Fibroblast of skin of right biceps (primary cell): ENCODE data around the gene HPS1.
A peak's percentile ranks its signal among the peaks of the same experiment; 100 is the strongest.

ENCODE experiments used
- DNase-seq: peaks from one replicate; pipeline ENCODE4 v3.0.0-alpha.2; 2013

The HPS1 gene

DNA sequence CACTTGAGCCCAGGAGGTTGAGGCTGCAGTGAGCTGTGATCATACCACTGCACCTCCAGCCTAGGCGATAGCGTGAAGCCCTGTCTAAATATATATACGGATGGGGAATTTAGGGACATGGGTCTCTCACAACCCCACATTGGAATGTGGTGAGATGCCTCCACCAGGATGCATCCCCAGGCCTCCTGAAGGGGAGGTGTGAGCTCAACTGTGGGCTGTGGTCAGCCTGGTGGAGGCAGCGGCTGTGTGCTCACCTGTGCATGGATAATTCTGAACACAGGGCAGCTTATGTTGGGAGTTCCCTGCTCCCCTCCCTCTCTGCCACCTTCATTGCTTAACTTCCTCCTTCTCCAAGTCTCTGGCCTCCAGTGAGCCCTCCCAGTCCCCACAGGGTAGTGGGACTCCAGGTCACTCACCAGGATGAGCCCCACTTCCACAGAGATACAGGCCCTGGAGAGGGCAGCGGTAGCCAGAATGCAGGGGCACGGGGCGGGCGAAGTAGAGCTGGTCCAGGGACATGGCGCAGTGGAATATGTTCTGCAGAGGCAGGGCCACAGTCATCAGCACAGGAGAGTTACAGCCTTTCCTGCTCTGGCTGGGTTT, 62.1 kb downstream of the HPS1 start:
- no peak for DNase-seq

DNA sequence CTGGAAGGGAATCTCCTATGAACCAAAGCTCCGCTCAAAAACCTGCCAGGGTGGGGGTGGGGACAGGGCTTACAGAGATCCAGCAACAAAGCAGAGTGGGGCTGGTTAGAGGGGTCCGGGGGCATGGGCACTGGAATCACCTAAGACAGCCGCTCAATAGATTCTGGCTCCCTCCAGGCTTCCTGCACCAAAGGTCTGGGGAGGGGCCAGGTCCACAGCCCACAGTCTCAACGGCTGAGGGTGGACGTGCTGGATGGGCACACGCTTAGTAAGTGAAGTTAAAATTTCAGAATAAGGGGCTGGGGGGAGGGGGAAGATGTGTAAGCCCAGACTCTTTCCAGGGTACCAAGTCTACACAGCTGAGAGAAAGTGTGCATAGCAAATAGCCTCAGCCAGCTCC, 62.9 kb downstream of the HPS1 start:
- DNase-seq = no peak

DNA sequence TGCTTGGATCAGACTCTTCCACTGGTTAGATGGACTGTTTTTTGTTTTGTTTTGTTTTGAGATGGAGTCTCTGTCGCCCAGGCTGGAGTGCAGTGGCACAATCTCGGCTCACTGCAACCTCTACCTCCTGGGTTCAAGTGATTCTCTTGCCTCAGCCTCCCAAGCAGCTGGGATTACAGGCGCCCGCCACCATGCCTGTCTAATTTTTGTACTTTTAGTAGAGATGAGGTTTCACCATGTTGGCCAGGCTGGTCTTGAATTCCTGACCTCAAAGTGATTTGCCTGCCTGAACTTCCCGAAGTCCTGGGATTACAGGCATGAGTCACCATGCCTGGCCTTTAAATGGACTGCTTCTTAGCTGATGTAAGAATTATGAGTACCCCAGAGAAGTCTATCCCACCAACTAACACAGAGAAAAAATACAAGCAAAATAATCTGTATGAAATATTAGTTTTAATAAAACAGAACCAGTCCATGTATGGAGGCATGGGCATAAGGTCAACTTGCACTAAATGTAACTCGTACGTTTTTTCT, 63.5 kb downstream of the HPS1 start:
- peak; percentile 87 for DNase-seq

DNA sequence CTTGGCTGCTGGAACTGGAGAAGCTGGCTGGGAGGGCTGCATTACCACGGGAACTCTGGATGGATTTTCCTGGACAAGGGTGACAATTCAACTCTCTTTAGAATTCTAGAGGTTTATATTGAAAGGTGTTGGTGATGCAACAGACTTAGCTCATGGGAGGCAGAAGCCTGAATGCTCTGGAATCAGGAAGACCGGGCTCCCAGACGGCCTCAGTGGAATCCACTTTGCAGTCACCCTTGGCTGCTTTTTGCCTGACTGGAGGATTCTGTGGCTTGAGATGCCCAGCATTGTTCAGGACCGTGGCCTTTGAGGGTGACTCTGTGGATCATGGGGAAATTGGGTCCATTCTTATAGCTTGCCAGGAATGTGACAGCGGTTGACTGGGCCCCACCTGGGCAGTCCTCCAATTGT, 64.0 kb downstream of the HPS1 start:
- DNase-seq = no peak

DNA sequence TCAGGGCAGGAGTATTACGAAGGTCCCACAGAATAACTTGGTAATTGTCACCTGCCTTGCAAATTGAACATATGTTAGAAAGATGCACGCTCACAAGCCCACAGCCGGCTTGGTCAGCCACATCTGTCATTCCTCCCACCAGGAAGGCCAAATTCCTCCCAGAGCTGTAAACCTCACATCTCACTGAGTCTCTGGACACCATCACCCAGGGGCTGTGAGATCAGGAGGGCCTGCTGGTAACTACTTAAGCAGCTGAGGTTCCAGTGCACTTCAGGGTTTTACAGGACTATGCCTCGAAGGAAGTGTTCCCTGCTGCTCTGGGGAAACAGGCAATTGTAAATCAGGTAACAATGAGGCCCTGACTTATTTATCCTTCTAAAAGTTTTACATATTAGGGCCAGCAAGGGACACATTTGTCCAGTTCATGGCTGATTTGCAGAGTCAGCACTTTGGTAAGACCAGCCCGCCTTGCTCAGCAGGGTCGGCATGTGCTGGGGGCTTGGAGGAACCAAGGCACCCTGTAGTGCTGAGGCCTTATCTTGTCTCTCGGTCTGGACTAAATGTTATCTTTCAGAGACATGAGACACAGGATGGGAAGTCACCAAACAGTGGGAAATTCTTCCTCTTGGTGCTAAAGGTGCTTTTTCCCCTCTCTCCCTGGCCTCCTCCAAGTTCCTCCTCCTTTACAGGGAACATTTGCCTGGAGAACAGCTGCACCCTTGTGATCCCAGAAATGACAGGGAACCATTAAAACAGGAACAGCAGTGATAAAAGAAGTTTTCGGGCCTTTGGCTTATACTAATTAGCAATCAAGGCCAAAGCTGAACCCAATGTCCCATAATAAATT, 66.0 kb downstream of the HPS1 start:
- no peak for DNase-seq

DNA sequence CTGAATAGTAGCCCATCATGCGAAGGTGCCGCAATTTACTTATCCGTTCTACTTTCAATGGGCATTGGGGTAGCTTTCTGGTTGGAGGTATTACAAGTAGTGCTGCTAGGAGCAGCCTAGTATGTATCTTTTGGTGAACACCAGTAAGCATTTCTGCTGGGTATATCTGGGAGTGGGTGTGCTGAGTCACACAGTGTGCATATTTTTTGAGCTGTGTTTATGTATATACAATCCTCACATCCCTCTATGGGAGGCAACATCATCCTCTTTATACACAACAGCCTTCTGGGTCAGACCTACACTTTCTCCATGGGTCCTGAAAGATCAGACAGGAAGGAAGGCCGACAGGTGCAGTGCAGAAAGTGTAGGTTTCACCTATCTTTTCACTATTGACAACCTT, 68.0 kb downstream of the HPS1 start:
- DNase-seq = peak; percentile 30

DNA sequence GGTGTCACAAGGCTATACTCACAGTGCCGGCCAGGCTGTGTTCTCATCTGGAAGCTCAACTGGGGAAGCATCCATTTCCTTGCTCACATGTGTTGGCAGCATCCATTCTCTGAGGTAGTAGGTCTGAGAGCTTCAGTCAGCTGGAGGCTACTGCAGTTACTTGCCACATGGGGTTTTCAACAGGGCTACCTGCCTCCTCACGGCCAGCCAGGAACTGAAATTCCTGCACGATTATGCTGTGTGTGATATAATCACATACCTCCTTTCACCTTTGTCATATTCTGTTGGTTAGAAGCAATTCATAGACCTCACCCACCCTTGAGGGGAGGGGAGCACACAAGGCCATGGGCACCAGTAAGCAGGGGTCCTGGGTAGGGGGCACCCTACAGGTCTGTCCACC, 69.2 kb downstream of the HPS1 start:
- DNase-seq = no peak

DNA sequence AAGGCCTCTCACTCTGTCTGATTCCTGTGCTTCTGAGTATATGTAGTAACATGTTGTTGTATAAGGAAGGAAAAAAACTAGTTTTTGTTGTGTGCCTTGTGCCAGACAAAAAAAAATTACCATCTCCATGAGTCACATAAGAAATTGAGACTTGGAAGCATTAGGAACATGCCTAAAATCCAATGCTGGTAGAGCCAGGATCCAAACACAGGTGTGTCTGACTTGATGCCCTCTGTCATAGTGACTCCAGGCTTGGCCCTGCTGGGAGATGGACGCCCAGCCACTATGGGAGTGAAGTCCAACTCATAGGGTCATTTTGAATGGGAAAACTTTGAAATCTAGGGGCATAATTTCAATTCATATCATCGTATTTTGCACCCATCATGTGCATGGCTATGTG, 69.7 kb downstream of the HPS1 start:
- DNase-seq = no peak

DNA sequence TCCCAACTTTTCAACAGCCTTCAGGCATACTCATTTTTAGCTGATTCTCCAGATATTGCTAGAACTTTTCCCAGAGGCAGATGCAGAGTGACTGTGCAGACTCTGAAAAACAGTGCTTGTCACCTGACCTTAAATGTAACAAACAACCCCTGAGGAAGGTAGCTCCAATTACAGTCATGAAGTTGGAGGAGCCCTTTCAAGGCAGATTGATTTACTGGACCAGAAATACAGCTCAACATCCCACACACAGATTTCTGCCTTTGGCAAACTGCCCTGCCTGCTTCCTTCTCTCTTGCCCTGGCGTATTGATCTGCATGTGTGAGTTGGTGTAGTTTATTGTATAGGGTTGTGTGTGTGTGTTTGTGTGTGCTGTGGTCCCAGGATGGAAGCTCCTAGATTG, 70.2 kb downstream of the HPS1 start:
- no peak for DNase-seq

DNA sequence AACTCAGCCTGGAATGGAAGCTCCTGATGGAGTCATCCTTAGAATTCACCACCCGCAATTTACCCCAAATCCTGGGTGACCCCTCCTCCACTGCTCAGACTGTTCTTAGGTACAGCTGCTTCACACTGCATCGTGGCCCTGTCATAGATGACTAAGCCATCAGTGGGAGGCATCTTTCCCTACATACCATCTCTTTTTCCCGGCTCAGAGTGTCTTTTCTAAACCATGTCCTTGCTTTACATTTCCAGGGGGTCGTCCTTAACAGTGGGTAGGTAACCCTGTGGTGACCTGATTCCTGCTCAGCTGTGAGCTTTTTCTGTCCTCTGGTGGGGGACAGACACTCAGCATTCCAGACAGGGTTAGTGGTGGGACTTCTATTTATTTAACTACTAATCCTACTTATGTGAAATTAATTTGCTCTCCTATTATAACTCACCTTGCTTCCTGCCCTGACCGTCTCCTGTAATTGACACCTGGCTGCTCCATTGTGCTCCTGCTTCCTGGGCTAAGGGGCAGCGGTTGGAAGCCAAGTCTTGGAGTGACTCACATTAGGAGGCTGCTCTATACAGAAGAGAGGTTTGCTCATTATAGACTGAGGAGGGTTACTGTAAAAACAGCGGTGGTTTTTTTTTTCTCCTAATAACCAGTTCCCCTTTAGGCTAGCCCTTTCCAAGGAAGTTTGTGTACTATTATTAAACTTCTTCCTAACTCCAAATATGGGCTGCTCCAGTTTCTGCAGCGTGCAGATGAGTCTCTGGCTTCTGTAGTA, 72.3 kb downstream of the HPS1 start:
- DNase-seq = peak; percentile 85

DNA sequence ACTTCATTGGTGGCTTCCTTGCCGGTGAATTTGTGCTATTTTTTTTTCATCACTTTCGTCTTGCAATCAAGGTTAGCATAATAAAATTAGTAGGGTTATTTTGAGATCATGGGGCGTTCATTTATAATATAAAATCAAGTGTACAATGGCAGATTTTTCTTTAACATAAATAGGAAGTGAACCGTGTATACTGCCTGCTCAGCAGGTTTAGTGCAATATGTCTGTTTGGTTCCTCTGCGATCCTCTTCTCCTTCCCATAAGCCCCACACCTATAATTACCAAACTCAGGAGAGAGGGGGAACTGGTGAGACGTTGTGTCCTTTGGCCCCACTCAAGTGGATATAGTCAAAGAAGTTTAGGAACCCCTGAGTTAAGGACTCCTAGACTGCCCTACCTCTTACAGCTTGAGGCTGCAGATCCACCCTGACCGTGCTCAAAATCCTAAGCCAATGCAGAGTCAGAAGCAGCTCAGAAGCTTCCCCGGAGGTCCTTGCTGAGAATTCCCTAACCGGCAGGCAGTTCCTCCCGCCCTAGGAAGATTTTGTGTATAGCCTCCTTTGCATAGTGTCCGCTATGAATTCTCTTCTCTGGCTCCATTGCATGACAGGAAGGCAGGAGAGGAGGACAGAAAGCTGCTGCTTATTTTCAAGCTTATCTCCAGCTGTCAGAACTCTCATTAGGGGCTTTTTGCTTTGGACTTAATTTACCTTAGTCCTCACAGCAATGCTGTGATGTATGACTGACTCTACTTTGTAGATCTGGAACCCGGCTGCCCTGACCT, 73.3 kb downstream of the HPS1 start:
- no peak for DNase-seq

DNA sequence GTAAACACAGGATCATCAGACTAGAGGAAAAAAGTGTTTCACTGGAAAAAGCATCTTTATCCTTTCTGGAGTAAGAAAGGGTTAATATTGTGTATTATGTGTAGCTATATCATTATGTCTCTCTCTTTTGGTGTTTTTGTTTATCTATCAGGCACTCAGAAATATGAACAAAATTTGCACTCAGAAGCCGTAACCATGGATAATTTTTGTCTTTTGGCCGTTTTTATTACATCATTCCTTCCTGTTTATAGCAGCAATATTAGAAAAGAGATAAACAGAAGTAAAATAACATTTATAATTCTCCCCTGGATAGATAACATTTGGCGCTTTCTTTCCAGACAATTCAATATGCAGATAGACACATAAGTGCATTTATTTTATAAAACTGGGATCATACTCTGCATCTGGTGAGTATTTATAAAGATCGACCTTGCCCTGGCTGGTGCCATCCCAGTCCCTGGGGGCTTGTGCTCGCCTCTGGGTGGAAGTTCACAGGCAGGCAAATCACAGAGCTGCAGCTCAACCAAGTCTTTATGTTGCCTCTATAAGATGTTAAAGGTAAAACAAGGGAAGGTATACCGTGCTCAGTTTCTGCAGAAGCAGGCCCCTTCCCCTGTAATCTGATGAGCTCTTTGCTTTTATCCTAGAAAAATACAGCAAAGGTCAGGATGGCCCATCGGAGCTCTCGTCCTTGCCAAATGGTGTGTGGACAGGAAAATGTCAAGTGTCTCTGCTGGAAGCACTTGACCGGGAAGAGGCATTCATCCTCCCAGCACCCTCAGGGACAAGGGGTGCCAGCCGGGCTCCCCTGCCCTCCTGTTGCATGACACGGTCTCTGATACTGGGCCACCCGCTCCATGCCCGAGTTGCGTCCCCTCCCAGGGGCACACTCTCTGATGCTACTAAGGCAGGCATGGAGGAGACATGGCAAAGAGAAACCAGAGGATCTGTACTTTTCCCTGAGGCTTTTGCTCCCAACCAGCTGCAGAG, 75.6 kb downstream of the HPS1 start:
- DNase-seq = no peak

DNA sequence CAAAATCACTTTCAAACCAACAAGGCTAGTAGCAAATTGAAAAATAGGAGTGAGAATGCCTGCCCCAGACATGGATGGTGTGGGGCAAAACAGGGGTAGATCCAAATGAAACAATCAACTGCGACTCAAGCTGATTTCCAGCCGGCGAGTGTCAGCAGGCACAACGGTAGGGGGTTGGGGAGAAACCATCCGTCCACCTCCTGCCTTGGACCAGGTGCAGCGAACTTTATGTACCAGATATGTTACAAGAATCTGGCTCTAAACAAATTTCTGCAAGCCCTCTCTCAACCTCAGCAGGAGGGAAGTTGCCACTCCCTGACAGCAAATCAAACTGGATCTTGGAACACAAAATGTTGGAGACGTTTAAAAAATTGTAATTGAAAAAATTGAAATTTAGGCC, 76.9 kb downstream of the HPS1 start:
- no peak for DNase-seq

DNA sequence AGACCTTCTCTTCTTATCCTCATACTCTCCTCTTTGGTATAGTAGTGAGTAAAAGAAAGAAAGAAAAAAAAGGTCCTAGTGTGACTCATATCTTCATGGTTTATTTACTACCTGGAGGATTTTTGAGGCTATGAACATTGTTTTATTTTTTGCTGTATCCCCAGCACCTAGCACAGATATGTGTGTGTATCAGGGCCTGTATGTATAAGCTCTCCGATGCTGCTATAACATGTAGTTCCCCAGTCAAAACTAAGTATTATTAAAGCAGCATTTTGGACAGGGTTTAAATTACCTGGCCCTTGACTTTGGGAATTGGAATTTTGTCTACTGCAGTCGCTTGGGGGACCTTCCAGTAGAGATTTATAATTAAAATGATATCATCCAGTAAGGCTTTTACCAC, 78.1 kb downstream of the HPS1 start:
- no peak for DNase-seq

DNA sequence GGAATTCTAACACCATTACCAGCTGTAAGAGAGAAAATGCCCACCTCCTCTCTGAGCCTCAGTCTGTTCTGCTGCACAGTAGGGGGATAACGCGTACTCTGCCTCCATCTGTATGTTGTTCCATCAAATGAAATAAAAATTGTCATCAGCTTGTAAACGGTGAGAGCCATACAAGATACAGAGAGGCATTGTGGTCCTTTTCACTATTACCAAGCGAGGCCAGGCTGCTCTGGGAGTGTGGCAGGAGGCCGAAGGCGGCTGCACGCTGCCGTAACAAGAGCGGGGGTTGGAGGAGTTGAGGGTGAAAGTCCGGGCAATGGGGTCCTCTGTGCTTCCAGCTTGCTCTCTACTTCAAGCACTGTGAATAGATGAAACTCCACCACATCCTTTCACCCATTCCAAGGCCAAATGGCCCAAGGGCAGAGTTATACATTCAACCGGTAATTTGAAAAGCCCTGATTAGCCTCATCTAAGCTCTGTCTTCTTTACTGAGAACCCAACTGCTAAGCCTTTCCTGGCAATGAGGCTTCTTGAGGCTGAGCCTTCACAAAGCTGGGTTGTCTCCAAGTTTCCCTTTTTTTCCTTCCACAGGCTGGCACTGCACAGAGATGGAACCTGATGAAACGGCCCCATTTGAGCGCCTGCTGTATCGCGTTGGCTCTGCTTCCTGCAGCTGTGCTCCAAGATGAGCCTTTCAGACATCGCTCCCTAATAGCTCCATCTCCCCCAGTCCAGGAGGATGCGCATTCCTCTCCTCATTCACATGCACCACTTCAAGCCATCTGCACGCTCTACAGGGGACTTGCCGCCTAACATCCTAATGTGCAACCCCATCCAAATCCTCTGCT, 78.9 kb downstream of the HPS1 start:
- DNase-seq = no peak
